HCT116 (cell line): ENCODE results near the gene AHNAK. TPM values are rescaled to one million over a fixed set of nuclear protein-coding genes. Genes with fewer than 3 reads are reported as not detected.
A peak's percentile ranks its signal among the peaks of the same experiment; 100 is the strongest.

Source experiments
- ATAC-seq: fragments of 200-7000 bp; cut with Tn5 transposase; 2 replicates; pipeline ENCODE4 v1.9.1; 2020; ENCODE audit warnings: mild to moderate bottlenecking, moderate library complexity
- BruUV-seq: library from RNA; stranded (reverse); fragments of 400-500 nt; replicated peaks from 2 replicates; lab custom pipeline; 2021; lab: Mats Ljungman, UMichigan
- CTCF ChIA-PET: fragments of 300-600 bp; sonication (Branson Sonifier 250); formaldehyde crosslinking; loops from one replicate; lab custom pipeline; 2021; ENCODE audit warnings: antibody characterized with exemption; lab: Charles Lee
- POLR2A ChIA-PET: fragments of 300-600, 350-600 bp; sonication (Branson Sonifier 250); formaldehyde crosslinking; loops from one replicate; lab custom pipeline; 2021; ENCODE audit warnings: antibody characterized with exemption; lab: Charles Lee
- RAD21 ChIA-PET, 2 experiments: fragments of 300-600 bp; sonication (Branson Sonifier 250); formaldehyde crosslinking; loops; one replicate each; lab custom pipeline; 2023; ENCODE audit warnings: low total read pairs in 2 of 2; ENCODE audit not compliant: uncharacterized antibody in 2 of 2, unreplicated experiment in 2 of 2, low non-redundant PET in 1 of 2; lab: Charles Lee
- DNase-seq: peaks from one replicate; pipeline ENCODE4 v3.0.0-alpha.2; 2010; ENCODE audit warnings: low read depth, low spot score
- H2AFZ ChIP-seq: fragments of 200-600 bp; shearing (Covaris generic), sonication (generic); 2 replicates; pipeline ENCODE4 v1.6.1; 2017; ENCODE audit warnings: low read depth, mixed run types, mixed read lengths, antibody characterized with exemption, low read length; ENCODE audit not compliant: poor library complexity, severe bottlenecking
- H3K27ac ChIP-seq: 2 replicates; pipeline ENCODE4 v1.5.1; 2012; ENCODE audit warnings: low read depth, low read length
- H3K27me3 ChIP-seq: fragments of 200-600 bp; sonication (generic); 2 replicates; pipeline ENCODE4 v1.6.1; 2016; ENCODE audit warnings: mixed run types, low read length, mixed read lengths; ENCODE audit not compliant: insufficient read depth
- H3K36me3 ChIP-seq, 2 experiments: fragments of 200-500 bp in 1 of 2; fragments of 200-600 bp in 1 of 2; sonication (Bioruptor generic) in 1 of 2; sonication (generic) in 1 of 2; 2 replicates each; pipeline versions ENCODE4 v1.5.1 to v1.6.1; 2014 to 2016; ENCODE audit warnings: low read length in 2 of 2, inconsistent platforms in 1 of 2, mixed read lengths in 1 of 2, mixed run types in 1 of 2; ENCODE audit not compliant: insufficient read depth in 2 of 2, control insufficient read depth in 1 of 2
- H3K4me1 ChIP-seq, 2 experiments: fragments of 200-600 bp in 1 of 2; sonication (generic) in 1 of 2; 2 replicates each; pipeline versions ENCODE4 v1.5.1 to v1.6.1; 2012 to 2017; ENCODE audit warnings: low read length in 2 of 2, inconsistent platforms in 1 of 2, mild to moderate bottlenecking in 1 of 2, mixed read lengths in 1 of 2, mixed run types in 1 of 2, moderate library complexity in 1 of 2; ENCODE audit not compliant: insufficient read depth in 2 of 2, control insufficient read depth in 1 of 2
- H3K4me2 ChIP-seq: fragments of 200-600 bp; sonication (generic); 2 replicates; pipeline ENCODE4 v1.6.1; 2017; ENCODE audit warnings: mixed run types, low read length, mixed read lengths
- H3K4me3 ChIP-seq, 2 experiments: fragments of 200-600 bp in 1 of 2; sonication (generic) in 1 of 2; replicated peaks in 1 of 2; 2 replicates each; pipeline ENCODE4 v1.5.1; 2011 to 2016; ENCODE audit warnings: low read length in 2 of 2, control low read depth in 1 of 2, low read depth in 1 of 2, mild to moderate bottlenecking in 1 of 2, mixed read lengths in 1 of 2, mixed run types in 1 of 2
- H3K79me2 ChIP-seq: fragments of 200-600 bp; sonication (generic); 2 replicates; pipeline ENCODE4 v1.6.1; 2017; ENCODE audit warnings: mild to moderate bottlenecking, mixed run types, low read length, moderate library complexity, mixed read lengths; ENCODE audit not compliant: insufficient read depth
- H3K9ac ChIP-seq: fragments of 200-600 bp; sonication (generic); 2 replicates; pipeline ENCODE4 v1.6.1; 2016; ENCODE audit warnings: low read length, mixed read lengths
- H3K9me2 ChIP-seq: fragments of 200-600 bp; sonication (generic), shearing (Covaris generic); 2 replicates; pipeline ENCODE4 v1.6.1; 2017; ENCODE audit warnings: mixed run types, mild to moderate bottlenecking, moderate library complexity; ENCODE audit not compliant: insufficient read depth
- H3K9me3 ChIP-seq, 2 experiments: fragments of 200-500 bp in 1 of 2; fragments of 200-600 bp in 1 of 2; sonication (Bioruptor generic) in 1 of 2; sonication (generic) in 1 of 2; 2 replicates each; pipeline ENCODE4 v1.6.1; 2014 to 2017; ENCODE audit warnings: low read length in 2 of 2, mixed read lengths in 2 of 2, inconsistent platforms in 1 of 2, low read depth in 1 of 2, mild to moderate bottlenecking in 1 of 2, mixed run types in 1 of 2, moderate library complexity in 1 of 2; ENCODE audit not compliant: control insufficient read depth in 1 of 2, insufficient read depth in 1 of 2
- H4K20me1 ChIP-seq: fragments of 200-600 bp; sonication (generic), shearing (Covaris generic); 2 replicates; pipeline ENCODE4 v1.6.1; 2017; ENCODE audit warnings: mixed run types, mild to moderate bottlenecking, moderate library complexity; ENCODE audit not compliant: insufficient read depth
- CEBPB ChIP-seq: IDR thresholded peaks from 2 replicates; pipeline ENCODE4 v1.6.1; 2012; ENCODE audit warnings: low read depth
- FOSL1 ChIP-seq: IDR thresholded peaks from 2 replicates; pipeline ENCODE4 v1.6.1; 2012; ENCODE audit warnings: low read depth
- POLR2A ChIP-seq: IDR thresholded peaks from 2 replicates; pipeline ENCODE4 v1.7.0; 2011; ENCODE audit warnings: borderline replicate concordance; ENCODE audit not compliant: insufficient read depth, insufficient read length; ENCODE audit errors: extremely low read depth
- POLR2AphosphoS5 ChIP-seq: IDR thresholded peaks from 2 replicates; pipeline ENCODE4 v1.6.1; 2011; ENCODE audit warnings: mild to moderate bottlenecking, low read depth, low read length, moderate library complexity
- SP1 ChIP-seq: IDR thresholded peaks from 2 replicates; pipeline ENCODE4 v1.6.1; 2012; ENCODE audit warnings: low read depth
- TCF7L2 ChIP-seq: IDR thresholded peaks from 2 replicates; pipeline ENCODE4 v1.7.0; 2011; ENCODE audit warnings: borderline replicate concordance, inconsistent platforms; ENCODE audit not compliant: insufficient read depth, insufficient read length; ENCODE audit errors: extremely low read depth
- intact Hi-C: fragments of 100-400 bp; cut with micrococcal nuclease; formaldehyde crosslinking; loops from 2 replicates; pipeline ENCODE4 v1.10.0; 2022
- total RNA-seq: library from RNA; stranded (reverse); gene quantifications from one replicate; pipeline ENCODE4 v1.2.1, GENCODE V29; 2021; ENCODE audit not compliant: unreplicated experiment

AHNAK gene
- total RNA-seq, 1 experiment from 2014 or later, result 239 TPM

DNA sequence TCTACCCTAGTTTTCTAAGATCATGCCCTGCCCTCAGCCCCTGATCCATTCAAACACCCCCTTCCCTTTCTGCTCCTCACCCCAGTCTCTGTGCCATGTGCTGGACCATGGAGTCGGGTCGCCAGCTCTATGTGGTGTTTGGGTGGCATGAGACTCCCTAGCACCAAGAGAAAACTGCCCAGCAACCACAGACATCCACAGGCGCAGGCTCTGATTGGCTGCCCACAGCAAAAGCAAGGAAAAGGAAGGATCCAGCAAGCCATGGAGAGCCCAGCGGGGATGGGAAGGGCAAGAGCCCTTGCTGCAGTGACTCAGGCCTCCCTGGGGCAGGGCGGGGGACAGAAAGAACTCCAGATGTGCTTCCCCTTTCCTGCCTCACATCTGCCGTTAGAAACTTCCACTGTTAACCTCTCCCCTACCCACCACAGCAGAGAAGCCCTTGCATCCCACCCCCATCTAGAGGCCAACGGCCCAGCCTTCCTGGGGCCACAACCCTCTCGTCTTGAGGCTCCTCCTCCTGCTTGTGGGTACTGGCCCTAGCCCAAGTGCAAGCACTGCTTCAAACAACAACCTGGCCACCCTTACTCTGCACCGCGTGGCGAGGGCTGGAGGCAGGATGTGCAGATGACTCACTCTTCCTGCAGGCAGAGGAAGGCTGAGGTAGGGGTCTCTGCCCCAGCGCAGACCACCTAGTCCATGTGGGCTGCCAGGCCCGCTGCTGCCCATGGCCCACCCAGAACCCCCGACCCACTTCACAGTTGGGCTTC is 9.7 kb upstream of the AHNAK start:
- ATAC-seq (peak; percentile 60), DNase-seq (peak; percentile 93)
- intact Hi-C loops, result loop anchor here (1.0 to 5.0 kb wide), 3 partner anchors 132 to 286 kb away; no protein-coding TSS in a partner anchor
- peaks cover 9 to 20% of the 10 kb centered on the region in 2 experiments; a peak in 3 of 4 replicates for H3K36me3 ChIP-seq
- H3K79me2 ChIP-seq, result peaks cover 36% of the 10 kb centered on the region
- BruUV-seq, result no TSS peak
- peak overlapping the region; percentile 81 for H3K9ac ChIP-seq
- peak overlapping the region; percentile 33 to 36 for H3K4me3 ChIP-seq
- H3K27ac ChIP-seq, result peak overlapping the region; percentile 99
- ChIA-PET POLR2A (interaction anchor here (0.5 to 3.2 kb wide), 12 partner anchors 9 to 285 kb away, joined by 3 to 16 read pairs (median 5); partner anchors contain the start of genes AHNAK, C11orf98, CSKMT and EEF1G), CTCF (interaction anchor here (0.7 to 5.8 kb wide), 9 partner anchors 13 to 230 kb away, joined by 3 to 93 read pairs (median 7); partner anchors contain the start of gene EEF1G), RAD21 (interaction anchor here (0.7 to 1.5 kb wide), 3 partner anchors 11 to 123 kb away, joined by 3 to 6 read pairs (median 4); no protein-coding TSS in a partner anchor)
- TF ChIP-seq POLR2A (peak; percentile 21), FOSL1 (no peak), TCF7L2 (peak; percentile 79), SP1 (no peak), POLR2AphosphoS5 (peak; percentile 64; the same call in 1 of the 2 replicates), CEBPB (no peak)
- H3K9me3 ChIP-seq, result no peaks in the 10 kb centered on the region
- no peaks in the 10 kb centered on the region for H3K9me2 ChIP-seq
- peak overlapping the region; percentile 94 for H3K4me2 ChIP-seq
- H2AFZ ChIP-seq, result no peak overlapping the region
- peaks cover 90 to 100% of the 10 kb centered on the region in 2 experiments for H3K4me1 ChIP-seq
- no peaks in the 10 kb centered on the region for H3K27me3 ChIP-seq
- H4K20me1 ChIP-seq, result no peaks in the 10 kb centered on the region; the same call in 1 of the 2 replicates
